ENCODE data around the gene GZMM. TPM values are rescaled to one million over a fixed set of nuclear protein-coding genes. Genes with fewer than 3 reads are reported as not detected.

The GZMM gene
- total and polyA plus RNA-seq, 5 donors = 0.26 to 0.43 (median 0.32) TPM; not detected in 2

DNA sequence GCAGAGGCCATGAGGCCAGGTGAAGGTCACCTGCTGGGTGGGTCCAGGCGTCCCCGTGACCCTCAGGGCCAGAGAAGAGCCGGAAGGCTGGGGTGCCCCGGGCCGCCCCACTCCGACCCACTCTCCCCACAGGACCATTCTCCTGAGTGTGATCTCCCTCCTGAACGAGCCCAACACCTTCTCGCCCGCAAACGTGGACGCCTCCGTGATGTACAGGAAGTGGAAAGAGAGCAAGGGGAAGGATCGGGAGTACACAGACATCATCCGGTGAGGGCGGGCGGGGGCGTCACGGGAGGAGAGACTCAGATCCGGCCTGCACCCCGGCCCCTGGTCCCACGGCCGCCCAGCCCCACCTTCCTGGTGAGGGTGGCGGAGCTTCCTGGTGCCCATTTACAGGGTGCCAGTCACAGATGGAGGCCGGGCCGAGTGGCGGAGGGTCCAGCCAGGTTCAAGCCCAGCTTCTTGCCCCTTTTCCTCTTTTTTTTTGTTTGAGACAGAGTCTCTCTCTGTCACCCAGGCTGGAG, 6.9 kb upstream of the GZMM start:
- intact Hi-C loops (cut with DNase I) = no loop called here
- ATAC-seq = no peak
- no peaks in the 10 kb centered on the region for H3K27me3 ChIP-seq (ENCODE audit: control insufficient read depth, insufficient read depth)
- no peak overlapping the region for H3K27ac ChIP-seq (ENCODE audit: low read length)
- H3K4me3 ChIP-seq (ENCODE audit: low read length) = no peak overlapping the region
- no peaks in the 10 kb centered on the region for H3K9me3 ChIP-seq (ENCODE audit: control insufficient read depth, low read length)
- H3K4me1 ChIP-seq (ENCODE audit: control insufficient read depth, insufficient read depth, low read length) = peaks cover 9% of the 10 kb centered on the region
- 88% methylated on average over 26 of the region's 26 CpGs for WGBS
- peak in 2 of 3 donors; percentile 38 to 61 for DNase-seq

DNA sequence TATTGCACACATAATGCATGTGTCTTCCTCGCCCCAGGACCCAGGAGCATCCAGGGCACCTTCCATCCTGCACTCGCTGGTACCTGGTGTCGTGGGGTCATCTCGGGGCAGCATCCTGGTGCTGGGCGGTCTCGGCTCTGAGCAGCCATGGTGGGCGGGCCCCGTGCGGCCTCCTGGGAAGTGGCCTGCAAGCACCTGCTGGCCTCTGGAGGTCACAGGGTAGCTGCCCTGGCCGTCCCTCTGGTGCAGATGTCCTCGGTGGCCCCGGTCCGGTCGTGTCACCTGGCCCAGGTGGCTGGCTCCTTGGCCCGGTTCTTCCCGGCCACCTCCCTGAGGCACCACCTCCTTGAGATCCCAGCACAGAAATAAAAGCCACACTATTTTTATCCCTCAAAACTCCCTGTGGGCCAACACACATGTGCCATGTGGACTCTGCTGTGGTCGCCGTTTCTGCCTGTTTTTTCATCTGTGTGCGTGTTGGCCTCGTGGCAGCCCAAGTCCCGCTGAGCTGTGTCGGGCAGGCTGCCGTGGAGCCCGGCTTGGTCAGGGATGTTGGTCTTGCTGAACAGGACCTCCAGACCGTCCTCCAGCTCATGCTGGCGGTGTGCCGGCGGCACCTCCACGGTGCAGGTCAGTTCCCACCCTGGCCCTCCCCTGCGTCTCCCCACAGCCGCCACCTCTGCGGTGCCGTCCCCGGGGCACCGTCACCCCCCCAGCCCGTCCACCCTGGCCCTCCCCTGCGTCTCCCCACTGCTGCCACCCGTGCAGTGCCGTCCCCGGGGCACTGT, 5.0 kb upstream of the GZMM start:
- ATAC-seq = no peak
- H3K4me1 ChIP-seq (ENCODE audit: control insufficient read depth, insufficient read depth, low read length) = peaks cover 4% of the 10 kb centered on the region
- DNase-seq = peak in 1 of 3 donors; percentile 70
- 87% methylated on average over 40 of the region's 40 CpGs for WGBS
- no peak overlapping the region for H3K27ac ChIP-seq (ENCODE audit: low read length)
- intact Hi-C loops (cut with DNase I) = no loop called here
- no peak overlapping the region for H3K4me3 ChIP-seq (ENCODE audit: low read length)
- H3K27me3 ChIP-seq (ENCODE audit: control insufficient read depth, insufficient read depth) = no peaks in the 10 kb centered on the region
- H3K9me3 ChIP-seq (ENCODE audit: control insufficient read depth, low read length) = no peaks in the 10 kb centered on the region

DNA sequence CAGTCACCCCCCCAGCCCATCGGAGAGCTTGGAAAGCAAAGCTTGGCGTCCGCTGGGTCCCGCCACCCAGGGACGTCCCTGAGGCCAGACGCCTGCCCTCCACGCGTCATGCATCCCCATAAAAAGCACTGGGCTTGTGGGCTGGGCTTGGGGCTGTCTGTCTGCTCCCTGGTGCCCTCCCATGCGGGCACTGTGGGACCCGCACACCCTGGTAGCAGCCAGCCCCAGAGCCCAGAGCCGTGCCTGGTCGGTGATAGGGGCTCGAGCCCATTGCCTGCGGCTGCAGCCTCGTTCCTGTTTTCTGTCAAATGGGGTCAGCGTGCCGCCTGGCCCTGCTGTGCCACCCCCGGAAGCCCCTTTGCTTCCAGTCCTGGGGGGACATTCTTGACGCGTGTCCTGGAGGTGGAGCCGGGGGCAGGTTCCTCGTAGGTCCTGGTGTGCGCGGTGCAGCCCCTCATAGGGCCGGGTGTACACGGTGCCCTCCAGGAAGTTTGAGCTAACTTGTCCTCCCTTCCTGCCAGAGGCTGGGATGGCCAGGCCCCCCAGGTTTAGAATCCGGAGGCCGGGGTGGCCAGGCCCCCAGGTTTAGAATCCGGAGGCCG, 4.3 kb upstream of the GZMM start:
- intact Hi-C loops (cut with DNase I) = no loop called here

DNA sequence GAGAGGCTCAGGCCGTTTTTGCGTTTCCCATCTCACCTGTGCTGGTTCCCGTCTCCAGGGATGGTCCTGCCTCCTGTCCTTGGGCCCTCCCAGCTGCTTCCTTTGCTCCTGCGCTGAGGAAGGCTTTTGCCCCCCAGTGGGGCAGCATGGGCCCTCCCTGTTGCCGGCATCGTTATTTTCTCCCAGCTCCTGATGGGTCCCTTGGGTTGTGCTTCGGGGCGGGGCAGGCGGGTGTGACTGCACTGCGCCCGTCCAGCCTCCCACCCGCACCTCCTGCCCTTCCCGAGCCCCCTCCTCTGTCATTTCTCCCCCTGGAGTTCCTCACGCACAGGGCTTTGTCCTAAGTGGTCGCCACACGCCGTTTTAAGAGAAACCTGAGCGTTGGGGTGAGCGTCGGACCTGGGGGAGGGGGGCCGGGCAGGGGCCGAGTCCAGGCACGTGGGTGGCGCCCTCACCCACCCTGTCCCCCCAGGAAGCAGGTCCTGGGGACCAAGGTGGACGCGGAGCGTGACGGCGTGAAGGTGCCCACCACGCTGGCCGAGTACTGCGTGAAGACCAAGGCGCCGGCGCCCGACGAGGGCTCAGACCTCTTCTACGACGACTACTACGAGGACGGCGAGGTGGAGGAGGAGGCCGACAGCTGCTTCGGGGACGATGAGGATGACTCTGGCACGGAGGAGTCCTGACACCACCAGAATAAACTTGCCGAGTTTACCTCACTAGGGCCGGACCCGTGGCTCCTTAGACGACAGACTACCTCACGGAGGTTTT, 2.8 kb upstream of the GZMM start:
- 91% methylated on average over 51 of the region's 51 CpGs for WGBS
- H3K9me3 ChIP-seq (ENCODE audit: control insufficient read depth, low read length) = no peaks in the 10 kb centered on the region
- H3K4me1 ChIP-seq (ENCODE audit: control insufficient read depth, insufficient read depth, low read length) = no peaks in the 10 kb centered on the region
- ATAC-seq (no peak), DNase-seq (peak in 2 of 3 donors; percentile 53 to 66)
- no peaks in the 10 kb centered on the region for H3K27me3 ChIP-seq (ENCODE audit: control insufficient read depth, insufficient read depth)
- no peak overlapping the region for H3K27ac ChIP-seq (ENCODE audit: low read length)
- intact Hi-C loops (cut with DNase I) = no loop called here
- H3K4me3 ChIP-seq (ENCODE audit: low read length) = no peak overlapping the region

More for the DNA sequence above, 4.3 kb upstream of the GZMM start:
- 89% methylated on average over 30 of the region's 30 CpGs for WGBS
- ATAC-seq (peak; percentile 9 to 44), DNase-seq (peak in 1 of 3 donors; percentile 53)
- no peaks in the 10 kb centered on the region for H3K27me3 ChIP-seq (ENCODE audit: control insufficient read depth, insufficient read depth)
- H3K27ac ChIP-seq (ENCODE audit: low read length) = no peak overlapping the region
- H3K9me3 ChIP-seq (ENCODE audit: control insufficient read depth, low read length) = no peaks in the 10 kb centered on the region
- no peaks in the 10 kb centered on the region for H3K4me1 ChIP-seq (ENCODE audit: control insufficient read depth, insufficient read depth, low read length)
- H3K4me3 ChIP-seq (ENCODE audit: low read length) = no peak overlapping the region

DNA sequence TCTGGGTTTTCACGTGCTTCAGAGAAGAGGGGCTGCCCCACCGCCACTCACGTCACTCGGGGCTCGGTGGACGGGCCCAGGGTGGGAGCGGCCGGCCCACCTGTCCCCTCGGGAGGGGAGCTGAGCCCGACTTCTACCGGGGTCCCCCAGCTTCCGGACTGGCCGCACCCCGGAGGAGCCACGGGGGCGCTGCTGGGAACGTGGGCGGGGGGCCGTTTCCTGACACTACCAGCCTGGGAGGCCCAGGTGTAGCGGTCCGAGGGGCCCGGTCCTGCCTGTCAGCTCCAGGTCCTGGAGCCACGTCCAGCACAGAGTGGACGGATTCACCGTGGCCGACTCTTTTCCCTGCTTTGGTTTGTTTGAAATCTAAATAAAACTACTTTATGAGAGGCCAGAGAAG, 2.2 kb upstream of the GZMM start:
- WGBS = 91% methylated on average over 26 of the region's 26 CpGs
- H3K4me3 ChIP-seq (ENCODE audit: low read length) = no peak overlapping the region
- peak in 1 of 2 donors; percentile 11 for ATAC-seq

DNA sequence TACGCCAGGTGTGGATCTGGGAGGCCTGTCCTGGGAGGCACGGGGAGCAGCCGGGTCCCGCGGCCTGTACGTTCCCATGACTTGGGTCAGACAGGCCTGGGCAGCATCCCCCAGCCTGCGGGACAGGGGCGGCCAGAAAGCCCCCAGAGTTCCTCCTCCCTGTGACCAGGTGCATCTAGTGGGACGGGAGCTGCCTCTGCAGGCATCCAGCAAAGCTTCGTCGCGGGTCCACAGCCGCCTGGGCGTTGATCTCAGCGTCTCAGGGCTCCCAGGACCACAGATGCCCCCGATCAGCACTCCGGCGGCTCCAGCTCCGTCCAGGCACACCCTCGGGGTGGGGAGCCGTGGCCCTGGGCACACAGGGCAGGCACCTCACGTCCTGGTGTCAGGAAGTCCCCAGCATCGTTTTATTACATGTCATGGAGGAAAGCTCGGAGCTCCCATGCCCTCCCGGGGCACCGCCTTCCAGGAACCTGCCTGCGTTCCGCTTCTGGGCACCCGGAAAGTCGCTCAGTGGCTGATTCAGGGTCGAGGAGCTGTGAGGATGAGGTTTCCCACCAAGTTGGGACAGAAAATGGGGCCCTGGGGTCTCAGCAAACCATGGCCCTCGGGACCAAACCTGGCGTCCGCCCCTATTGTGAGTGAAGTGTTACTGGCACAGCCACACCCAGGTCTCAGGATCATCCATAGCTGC, 1.5 kb upstream of the GZMM start:
- Histone ChIP-seq H3K4me1 (ENCODE audit: control insufficient read depth, insufficient read depth, low read length) (no peaks in the 10 kb centered on the region), H3K9me3 (ENCODE audit: control insufficient read depth, low read length) (no peaks in the 10 kb centered on the region), H3K27me3 (ENCODE audit: control insufficient read depth, insufficient read depth) (no peaks in the 10 kb centered on the region), H3K4me3 (ENCODE audit: low read length) (no peak overlapping the region), H3K27ac (ENCODE audit: low read length) (no peak overlapping the region)
- 92% methylated on average over 34 of the region's 34 CpGs for WGBS
- intact Hi-C loops (cut with DNase I) = no loop called here
- ATAC-seq (no peak), DNase-seq (peak in 1 of 3 donors; percentile 45)

More for the DNA sequence above, 2.2 kb upstream of the GZMM start:
- intact Hi-C loops (cut with DNase I) = no loop called here
- H3K4me1 ChIP-seq (ENCODE audit: control insufficient read depth, insufficient read depth, low read length) = no peaks in the 10 kb centered on the region
- H3K9me3 ChIP-seq (ENCODE audit: control insufficient read depth, low read length) = no peaks in the 10 kb centered on the region
- peak in 2 of 3 donors; percentile 35 to 65 for DNase-seq
- H3K27me3 ChIP-seq (ENCODE audit: control insufficient read depth, insufficient read depth) = no peaks in the 10 kb centered on the region
- H3K27ac ChIP-seq (ENCODE audit: low read length) = no peak overlapping the region

DNA sequence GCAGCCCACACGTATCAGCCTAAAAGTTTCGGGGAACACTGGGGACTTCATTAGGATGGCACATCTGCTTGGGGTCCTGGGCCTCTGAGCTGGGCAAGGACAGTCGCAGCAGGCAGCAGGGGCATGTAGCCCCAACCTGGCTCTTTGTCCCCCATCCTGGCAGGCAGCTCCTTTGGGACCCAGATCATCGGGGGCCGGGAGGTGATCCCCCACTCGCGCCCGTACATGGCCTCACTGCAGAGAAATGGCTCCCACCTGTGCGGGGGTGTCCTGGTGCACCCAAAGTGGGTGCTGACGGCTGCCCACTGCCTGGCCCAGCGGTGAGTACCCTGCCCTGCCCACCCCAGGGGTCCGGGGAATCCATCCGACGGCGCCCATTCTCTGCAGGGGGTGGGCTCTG, 3.3 kb downstream of the GZMM start:
- no peak overlapping the region for H3K27ac ChIP-seq (ENCODE audit: low read length)
- H3K27me3 ChIP-seq (ENCODE audit: control insufficient read depth, insufficient read depth) = no peaks in the 10 kb centered on the region
- ATAC-seq = no peak
- peak in 2 of 3 donors; percentile 18 to 57 for DNase-seq
- H3K4me1 ChIP-seq (ENCODE audit: control insufficient read depth, insufficient read depth, low read length) = no peaks in the 10 kb centered on the region
- intact Hi-C loops (cut with DNase I) = no loop called here
- H3K4me3 ChIP-seq (ENCODE audit: low read length) = no peak overlapping the region
- no peaks in the 10 kb centered on the region for H3K9me3 ChIP-seq (ENCODE audit: control insufficient read depth, low read length)
- 88% methylated on average over 15 of the region's 15 CpGs for WGBS

DNA sequence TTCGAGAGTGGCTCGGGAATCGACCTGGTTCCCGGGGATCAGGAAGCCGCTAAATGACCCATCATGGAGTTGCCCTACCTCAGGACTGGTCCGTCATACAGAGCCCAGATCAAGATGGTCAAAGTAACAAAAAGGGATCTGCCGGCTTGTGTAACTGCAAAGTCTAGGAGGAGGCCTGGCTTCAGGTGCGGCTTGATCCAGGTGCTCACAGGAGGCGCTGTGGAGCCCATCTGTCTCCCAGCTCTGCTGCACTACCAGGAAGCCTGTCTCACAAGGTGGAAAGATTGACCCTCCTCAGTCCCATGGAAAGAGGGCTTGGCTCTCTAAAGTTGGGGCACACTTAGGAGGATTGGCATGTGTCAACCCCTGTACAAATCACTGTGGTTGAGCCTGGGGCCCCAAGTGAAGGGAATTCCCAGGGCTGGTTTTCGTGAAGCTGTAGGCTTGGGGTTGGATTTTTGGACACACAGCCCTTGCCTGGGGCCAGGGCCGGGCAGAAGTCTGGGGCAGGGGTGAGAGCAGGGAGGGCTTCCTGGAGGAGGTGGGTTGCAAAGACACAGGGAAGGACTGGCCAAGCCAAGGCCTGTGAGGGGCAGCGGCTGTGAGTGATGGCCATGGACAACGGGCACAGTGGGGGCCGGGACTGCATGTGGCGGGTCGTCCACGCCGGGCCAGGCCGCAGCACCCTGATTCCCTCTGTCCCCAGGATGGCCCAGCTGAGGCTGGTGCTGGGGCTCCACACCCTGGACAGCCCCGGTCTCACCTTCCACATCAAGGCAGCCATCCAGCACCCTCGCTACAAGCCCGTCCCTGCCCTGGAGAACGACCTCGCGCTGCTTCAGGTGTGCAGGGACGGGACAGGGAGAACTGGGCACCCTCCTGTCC, 4.2 kb downstream of the GZMM start:
- Histone ChIP-seq H3K4me3 (ENCODE audit: low read length) (no peak overlapping the region), H3K27ac (ENCODE audit: low read length) (no peak overlapping the region), H3K27me3 (ENCODE audit: control insufficient read depth, insufficient read depth) (no peaks in the 10 kb centered on the region), H3K9me3 (ENCODE audit: control insufficient read depth, low read length) (no peaks in the 10 kb centered on the region), H3K4me1 (ENCODE audit: control insufficient read depth, insufficient read depth, low read length) (no peaks in the 10 kb centered on the region)
- no peak for ATAC-seq
- 90% methylated on average over 26 of the region's 26 CpGs for WGBS
- DNase-seq = peak in 2 of 3 donors; percentile 43 to 52
- intact Hi-C loops (cut with DNase I) = no loop called here

DNA sequence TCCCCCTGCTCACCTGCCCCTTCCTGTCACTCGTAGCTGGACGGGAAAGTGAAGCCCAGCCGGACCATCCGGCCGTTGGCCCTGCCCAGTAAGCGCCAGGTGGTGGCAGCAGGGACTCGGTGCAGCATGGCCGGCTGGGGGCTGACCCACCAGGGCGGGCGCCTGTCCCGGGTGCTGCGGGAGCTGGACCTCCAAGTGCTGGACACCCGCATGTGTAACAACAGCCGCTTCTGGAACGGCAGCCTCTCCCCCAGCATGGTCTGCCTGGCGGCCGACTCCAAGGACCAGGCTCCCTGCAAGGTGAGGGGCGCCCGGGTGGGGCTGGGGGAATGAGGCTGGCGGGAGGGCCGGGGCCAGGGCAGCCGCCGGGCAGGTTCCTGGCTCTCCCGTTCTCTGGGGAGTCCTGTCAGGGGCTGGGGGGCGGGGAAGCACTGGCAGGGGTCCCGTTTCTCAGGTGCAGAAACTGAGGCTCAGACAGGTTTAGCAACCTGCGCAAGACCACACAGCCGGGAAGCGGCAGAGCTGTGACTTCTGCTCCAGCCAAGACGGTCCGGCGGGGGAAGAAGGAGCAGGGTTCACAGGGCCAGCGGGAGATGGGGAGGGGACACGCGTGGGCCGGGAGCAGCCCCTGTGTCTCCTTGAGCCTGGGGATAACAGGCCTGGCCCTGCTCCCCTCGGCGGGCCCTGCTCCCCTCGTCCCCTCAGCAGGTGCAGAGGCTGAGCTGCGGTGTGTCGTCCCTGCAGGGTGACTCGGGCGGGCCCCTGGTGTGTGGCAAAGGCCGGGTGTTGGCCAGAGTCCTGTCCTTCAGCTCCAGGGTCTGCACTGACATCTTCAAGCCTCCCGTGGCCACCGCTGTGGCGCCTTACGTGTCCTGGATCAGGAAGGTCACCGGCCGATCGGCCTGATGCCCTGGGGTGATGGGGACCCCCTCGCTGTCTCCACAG, 5.3 kb downstream of the GZMM start:
- 73% methylated on average over 52 of the region's 52 CpGs for WGBS
- no peaks in the 10 kb centered on the region for H3K27me3 ChIP-seq (ENCODE audit: control insufficient read depth, insufficient read depth)
- intact Hi-C loops (cut with DNase I) = no loop called here
- no peak for ATAC-seq
- DNase-seq = peak in 2 of 3 donors; percentile 51 to 63
- no peaks in the 10 kb centered on the region for H3K9me3 ChIP-seq (ENCODE audit: control insufficient read depth, low read length)
- no peaks in the 10 kb centered on the region for H3K4me1 ChIP-seq (ENCODE audit: control insufficient read depth, insufficient read depth, low read length)
- no peak overlapping the region for H3K4me3 ChIP-seq (ENCODE audit: low read length)
- no peak overlapping the region for H3K27ac ChIP-seq (ENCODE audit: low read length)

All from right cardiac atrium (tissue), 5 donors.